ENCODE data around the gene CDYL.

CDYL gene

GRCh38 chr6:4935975-4936680 is 159.9 kb downstream of the CDYL start:
- no peak for DNase-seq (ENCODE audit: low read depth, low spot score)

GRCh38 chr6:4936681-4937041 is 160.5 kb downstream of the CDYL start:
- DNase-seq (ENCODE audit: low read depth, low spot score): no peak

- no peak for DNase-seq (ENCODE audit: low read depth, low spot score)
Measured at GRCh38 chr6:4937414-4937813, 161.2 kb downstream of the CDYL start.

- no peak for DNase-seq (ENCODE audit: low read depth, low spot score)
Measured at GRCh38 chr6:4939241-4939640, 163.0 kb downstream of the CDYL start.

- DNase-seq (ENCODE audit: low read depth, low spot score): no peak
Measured at GRCh38 chr6:4940416-4940815, 164.2 kb downstream of the CDYL start.

- DNase-seq (ENCODE audit: low read depth, low spot score): peak; percentile 56
Measured at GRCh38 chr6:4941782-4942672, 165.8 kb downstream of the CDYL start.

GRCh38 chr6:4942673-4943009 is 166.4 kb downstream of the CDYL start:
- no peak for DNase-seq (ENCODE audit: low read depth, low spot score)

- DNase-seq (ENCODE audit: low read depth, low spot score): no peak
Measured at GRCh38 chr6:4943716-4944115, 167.5 kb downstream of the CDYL start.

GRCh38 chr6:4944325-4944724 is 168.1 kb downstream of the CDYL start:
- DNase-seq (ENCODE audit: low read depth, low spot score): no peak

- DNase-seq (ENCODE audit: low read depth, low spot score): no peak
Measured at GRCh38 chr6:4946521-4946920, 170.3 kb downstream of the CDYL start.

GRCh38 chr6:4947716-4948115 is 171.5 kb downstream of the CDYL start:
- no peak for DNase-seq (ENCODE audit: low read depth, low spot score)

GRCh38 chr6:4948781-4949450 is 172.7 kb downstream of the CDYL start:
- DNase-seq (ENCODE audit: low read depth, low spot score): no peak

- no peak for DNase-seq (ENCODE audit: low read depth, low spot score)
Measured at GRCh38 chr6:4950076-4950475, 173.9 kb downstream of the CDYL start.

- no peak for DNase-seq (ENCODE audit: low read depth, low spot score)
Measured at GRCh38 chr6:4950836-4951533, 174.8 kb downstream of the CDYL start.

GRCh38 chr6:4953440-4953839 is 177.2 kb downstream of the CDYL start:
- no peak for DNase-seq (ENCODE audit: low read depth, low spot score)

- DNase-seq (ENCODE audit: low read depth, low spot score): no peak
Measured at GRCh38 chr6:4956625-4957024, 180.4 kb downstream of the CDYL start.

- no peak for DNase-seq (ENCODE audit: low read depth, low spot score)
Measured at GRCh38 chr6:4957521-4958231, 181.5 kb downstream of the CDYL start.

- DNase-seq (ENCODE audit: low read depth, low spot score): no peak
Measured at GRCh38 chr6:4958624-4959023, 182.4 kb downstream of the CDYL start.

GRCh38 chr6:4961322-4962168 is 185.3 kb downstream of the CDYL start:
- DNase-seq (ENCODE audit: low read depth, low spot score): no peak

- no peak for DNase-seq (ENCODE audit: low read depth, low spot score)
Measured at GRCh38 chr6:4962905-4963304, 186.7 kb downstream of the CDYL start.

Data from brain pericyte (primary cell).